ENCODE data around the gene ARPC5. TPM values are rescaled to one million over a fixed set of nuclear protein-coding genes. Genes with fewer than 3 reads are reported as not detected.

Gene ARPC5
- total RNA-seq, 1 donor from 2014 or later, result 193 TPM

GRCh38 chr1:183576537-183576936 is 59.0 kb downstream of the ARPC5 start:
- Mint-ChIP-seq H3K4me3 (no peak overlapping the region), H3K9me3 (no peaks in the 10 kb centered on the region), H3K4me1 (peaks cover 15% of the 10 kb centered on the region), H3K27ac (no peak overlapping the region), H3K27me3 (no peaks in the 10 kb centered on the region), H3K36me3 (ENCODE audit: low read depth) (peaks cover 57% of the 10 kb centered on the region)
- intact Hi-C loops (cut with micrococcal nuclease), result no loop called here
- no peak for ATAC-seq (ENCODE audit: low read depth)
- TF ChIP-seq, protein P1, sequence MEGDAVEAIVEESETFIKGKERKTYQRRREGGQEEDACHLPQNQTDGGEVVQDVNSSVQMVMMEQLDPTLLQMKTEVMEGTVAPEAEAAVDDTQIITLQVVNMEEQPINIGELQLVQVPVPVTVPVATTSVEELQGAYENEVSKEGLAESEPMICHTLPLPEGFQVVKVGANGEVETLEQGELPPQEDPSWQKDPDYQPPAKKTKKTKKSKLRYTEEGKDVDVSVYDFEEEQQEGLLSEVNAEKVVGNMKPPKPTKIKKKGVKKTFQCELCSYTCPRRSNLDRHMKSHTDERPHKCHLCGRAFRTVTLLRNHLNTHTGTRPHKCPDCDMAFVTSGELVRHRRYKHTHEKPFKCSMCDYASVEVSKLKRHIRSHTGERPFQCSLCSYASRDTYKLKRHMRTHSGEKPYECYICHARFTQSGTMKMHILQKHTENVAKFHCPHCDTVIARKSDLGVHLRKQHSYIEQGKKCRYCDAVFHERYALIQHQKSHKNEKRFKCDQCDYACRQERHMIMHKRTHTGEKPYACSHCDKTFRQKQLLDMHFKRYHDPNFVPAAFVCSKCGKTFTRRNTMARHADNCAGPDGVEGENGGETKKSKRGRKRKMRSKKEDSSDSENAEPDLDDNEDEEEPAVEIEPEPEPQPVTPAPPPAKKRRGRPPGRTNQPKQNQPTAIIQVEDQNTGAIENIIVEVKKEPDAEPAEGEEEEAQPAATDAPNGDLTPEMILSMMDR (IDR thresholded peaks at IDR 0.05), result no peak
- ChIA-PET POLR2A (interaction anchor here (6.4 kb wide), 1 partner anchor 13 kb away, joined by 80 read pairs; the partner anchor contains the start of gene NCF2), CTCF (no interaction called here)
- no peak for DNase-seq

DNA sequence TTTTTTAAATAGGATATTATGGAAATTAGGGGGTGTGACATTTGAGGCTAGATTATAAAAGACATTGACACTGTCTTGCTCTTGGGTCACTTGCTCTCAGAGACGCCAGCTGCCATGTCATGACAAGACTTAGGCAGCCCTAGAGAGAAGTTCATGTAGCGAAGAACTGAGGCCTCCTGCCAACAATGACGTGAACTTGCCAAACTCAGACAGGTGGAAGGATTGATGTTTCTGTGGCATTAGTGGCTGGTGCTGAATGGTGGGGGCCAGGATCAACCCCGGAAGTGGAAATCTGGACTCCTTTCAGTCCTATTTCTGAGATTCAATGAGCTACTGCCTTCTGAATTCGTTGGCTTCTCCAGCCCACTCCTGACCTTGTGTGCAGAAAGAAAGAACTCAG is 60.0 kb downstream of the ARPC5 start:
- H3K27ac Mint-ChIP-seq, result no peak overlapping the region
- no peak for DNase-seq
- no peaks in the 10 kb centered on the region for H3K27me3 Mint-ChIP-seq
- no peaks in the 10 kb centered on the region for H3K9me3 Mint-ChIP-seq
- intact Hi-C loops (cut with micrococcal nuclease), result no loop called here
- peaks cover 10% of the 10 kb centered on the region for H3K4me1 Mint-ChIP-seq
- ATAC-seq (ENCODE audit: low read depth), result no peak
- TF ChIP-seq, protein P1 (IDR thresholded peaks at IDR 0.05), result no peak
- CTCF ChIA-PET, result no interaction called here
- H3K36me3 Mint-ChIP-seq (ENCODE audit: low read depth), result peaks cover 64% of the 10 kb centered on the region
- no peak overlapping the region for H3K4me3 Mint-ChIP-seq
- POLR2A ChIA-PET, result interaction anchor here (6.4 kb wide), 1 partner anchor 14 kb away, joined by 80 read pairs; the partner anchor contains the start of gene NCF2

DNA sequence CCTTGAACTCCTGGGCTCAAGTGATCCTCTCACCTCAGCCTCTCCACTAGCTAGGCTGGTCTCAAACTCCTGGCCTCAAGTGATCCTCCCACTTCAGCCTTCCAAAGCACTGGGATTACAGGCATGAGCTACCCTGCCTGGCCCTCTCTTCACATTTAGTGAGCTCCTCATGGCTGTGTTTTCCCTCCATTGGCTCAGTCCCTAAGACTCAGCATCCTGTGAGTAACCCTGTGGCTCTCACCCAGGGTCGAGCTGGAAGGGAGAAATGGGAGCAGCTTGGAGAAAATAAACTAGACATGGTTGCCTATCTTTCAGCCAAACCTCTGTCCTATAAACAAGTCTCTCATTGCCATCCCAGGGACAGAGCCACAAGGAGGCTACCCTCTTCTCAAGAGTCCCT is 62.9 kb downstream of the ARPC5 start:
- ChIA-PET CTCF (no interaction called here), POLR2A (no interaction called here)
- Mint-ChIP-seq H3K4me1 (peaks cover 13% of the 10 kb centered on the region), H3K9me3 (no peaks in the 10 kb centered on the region), H3K4me3 (no peak overlapping the region), H3K27ac (no peak overlapping the region), H3K36me3 (ENCODE audit: low read depth) (peaks cover 78% of the 10 kb centered on the region), H3K27me3 (no peaks in the 10 kb centered on the region)
- no peak for DNase-seq
- TF ChIP-seq, protein P1 (IDR thresholded peaks at IDR 0.05), result no peak
- intact Hi-C loops (cut with micrococcal nuclease), result no loop called here
- ATAC-seq (ENCODE audit: low read depth), result no peak

DNA sequence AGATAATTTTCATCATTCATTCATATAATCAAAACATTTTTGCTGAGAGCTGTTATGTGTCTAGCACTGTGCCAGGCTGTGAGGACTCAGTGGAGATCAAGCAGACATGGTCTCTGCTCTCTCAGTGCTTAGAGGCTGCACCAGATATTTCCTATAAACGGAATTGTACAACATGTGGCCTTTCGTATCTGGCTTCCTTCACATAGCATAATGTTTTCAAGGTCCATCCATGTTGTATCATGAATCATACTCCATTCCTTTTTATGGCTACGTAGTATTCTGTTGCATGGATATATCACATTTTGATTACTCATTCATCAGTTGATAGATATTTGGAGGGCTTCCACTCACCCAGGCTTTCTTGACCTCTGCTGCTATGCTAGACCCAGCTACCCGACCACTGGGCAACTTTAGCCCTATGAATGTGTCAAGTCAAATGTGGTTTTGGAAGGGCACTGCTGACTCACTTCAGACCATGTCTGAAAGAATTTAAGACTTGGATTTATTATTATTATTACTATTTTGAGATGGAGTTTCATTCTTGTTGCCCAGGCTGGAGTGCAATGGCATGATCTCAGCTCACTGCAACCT is 63.8 kb downstream of the ARPC5 start:
- H3K9me3 Mint-ChIP-seq, result no peaks in the 10 kb centered on the region
- ATAC-seq (ENCODE audit: low read depth) (no peak), DNase-seq (no peak)
- H3K27me3 Mint-ChIP-seq, result no peaks in the 10 kb centered on the region
- no peak overlapping the region for H3K27ac Mint-ChIP-seq
- intact Hi-C loops (cut with micrococcal nuclease), result no loop called here
- POLR2A ChIA-PET, result interaction anchor here (0.7 kb wide), 1 partner anchor 59 kb away, joined by 4 read pairs; no protein-coding TSS in a partner anchor
- H3K36me3 Mint-ChIP-seq (ENCODE audit: low read depth), result peaks cover 80% of the 10 kb centered on the region
- CTCF ChIA-PET, result no interaction called here
- H3K4me1 Mint-ChIP-seq, result peaks cover 23% of the 10 kb centered on the region
- TF ChIP-seq, protein P1 (IDR thresholded peaks at IDR 0.05), result no peak
- no peak overlapping the region for H3K4me3 Mint-ChIP-seq

Other genes starting within 250 kb of the ARPC5 start
- gene NMNAT2, start 217.4 kb downstream of the ARPC5 start, total RNA-seq, result not detected in 2 replicates
- gene SMG7, start 163.3 kb downstream of the ARPC5 start, total RNA-seq, result 79.4 and 83.5 TPM in 2 replicates
- gene NCF2, start 45.3 kb downstream of the ARPC5 start, total RNA-seq, result 101 TPM in 2 replicates
- not detected in 2 replicates for gene APOBEC4, start 17.5 kb upstream of the ARPC5 start, total RNA-seq
- gene RGL1, start 169.3 kb upstream of the ARPC5 start, total RNA-seq, result 3.0 and 3.4 TPM in 2 replicates

Measured in activated B cell treated with CpG ODN at 0.5 μM for 24 hours (primary cell).